M059J (cell line): ENCODE data around the gene TAPBPL. TPM values are rescaled to one million over a fixed set of nuclear protein-coding genes. Genes with fewer than 3 reads are reported as not detected.
"Not testable (repeated sequence)": the region's sequence is repeated elsewhere in the genome, so short reads cannot be mapped to it uniquely, and the experiment has no call there.

Experiments used
- DNase-seq: peaks from one replicate; pipeline ENCODE4 v3.0.0-alpha.2; 2012; ENCODE audit warnings: low read depth
- total RNA-seq: library from RNA; depleted of rRNA; stranded (reverse); fragments of >200 nt; shearing (Covaris generic); gene quantifications from 2 replicates; pipeline ENCODE4 v1.2.3, GENCODE V29; 2014; rRNA removed

Gene TAPBPL
- total RNA-seq, 1 experiment from 2014 or later = 12.1 TPM

GRCh38 chr12:6490673-6491072 is 38.8 kb downstream of the TAPBPL start:
- DNase-seq = not testable (repeated sequence)

DNA sequence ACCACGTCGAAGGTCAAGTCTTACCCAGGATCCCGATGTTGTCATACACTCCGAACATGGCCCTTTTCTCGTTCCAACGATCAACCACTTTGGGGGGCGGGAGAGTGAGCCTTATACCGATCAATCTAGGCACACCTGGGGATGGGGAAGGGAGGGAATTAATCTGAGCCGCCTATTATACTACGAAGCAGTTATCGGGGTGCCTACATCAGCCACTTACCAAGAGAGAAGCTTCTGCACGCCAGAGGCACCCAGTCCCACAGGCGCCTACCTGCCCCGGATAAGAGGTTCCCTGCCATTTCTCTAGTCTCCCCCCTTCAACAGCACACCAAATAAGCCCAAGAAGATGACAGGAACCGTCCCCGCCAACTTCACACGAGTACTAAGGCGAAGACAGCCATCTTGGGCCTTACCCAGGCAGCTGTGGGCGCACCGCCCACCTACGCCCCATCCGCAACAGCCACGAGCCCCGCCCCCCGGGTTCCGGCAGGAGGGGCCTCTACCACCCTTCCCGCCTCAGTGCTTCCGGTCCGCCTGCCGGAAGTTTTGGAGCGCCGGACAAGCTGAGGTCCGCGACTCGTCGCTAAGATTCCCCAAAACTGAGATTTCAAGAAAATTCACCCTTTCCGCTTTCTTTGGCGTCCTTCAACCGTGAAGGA is 41.1 kb downstream of the TAPBPL start, which contains the start of gene MRPL51:
Gene MRPL51 (minus strand): TSS at position 425 of the 659 bp plus-strand sequence. CDS start 126 bp downstream, at position 299.
- peak; percentile 93 for DNase-seq

GRCh38 chr12:6493497-6494257 is 41.8 kb downstream of the TAPBPL start, which contains the start of gene NCAPD2:
Gene NCAPD2 (plus strand): TSS chr12:6494102. CDS start chr12:6495099, 997 bp downstream.
- DNase-seq = peak; percentile 96

- DNase-seq = no peak
Observed at GRCh38 chr12:6494258-6494743, 42.5 kb downstream of the TAPBPL start.

DNA sequence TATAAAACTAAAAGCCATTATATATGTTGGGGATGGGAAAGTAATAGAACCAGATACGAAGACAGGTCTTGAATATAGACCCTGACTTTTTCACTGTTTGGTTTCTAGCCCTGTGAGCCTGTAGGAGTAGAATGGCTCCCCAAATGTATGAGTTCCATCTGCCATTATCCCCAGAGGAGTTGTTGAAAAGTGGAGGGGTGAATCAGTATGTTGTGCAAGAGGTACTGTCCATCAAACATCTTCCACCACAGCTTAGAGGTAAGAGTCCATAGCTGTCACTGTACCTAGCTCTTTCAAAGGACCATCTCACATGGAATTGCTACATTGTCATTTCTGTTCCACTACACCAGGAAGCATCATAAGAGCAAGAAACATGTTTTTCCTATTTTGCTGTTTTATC is 43.1 kb downstream of the TAPBPL start:
- DNase-seq = peak; percentile 10

GRCh38 chr12:6497291-6497690 is 45.4 kb downstream of the TAPBPL start:
- DNase-seq = not testable (repeated sequence)

- no peak for DNase-seq
Observed at GRCh38 chr12:6500466-6500865, 48.6 kb downstream of the TAPBPL start.

DNA sequence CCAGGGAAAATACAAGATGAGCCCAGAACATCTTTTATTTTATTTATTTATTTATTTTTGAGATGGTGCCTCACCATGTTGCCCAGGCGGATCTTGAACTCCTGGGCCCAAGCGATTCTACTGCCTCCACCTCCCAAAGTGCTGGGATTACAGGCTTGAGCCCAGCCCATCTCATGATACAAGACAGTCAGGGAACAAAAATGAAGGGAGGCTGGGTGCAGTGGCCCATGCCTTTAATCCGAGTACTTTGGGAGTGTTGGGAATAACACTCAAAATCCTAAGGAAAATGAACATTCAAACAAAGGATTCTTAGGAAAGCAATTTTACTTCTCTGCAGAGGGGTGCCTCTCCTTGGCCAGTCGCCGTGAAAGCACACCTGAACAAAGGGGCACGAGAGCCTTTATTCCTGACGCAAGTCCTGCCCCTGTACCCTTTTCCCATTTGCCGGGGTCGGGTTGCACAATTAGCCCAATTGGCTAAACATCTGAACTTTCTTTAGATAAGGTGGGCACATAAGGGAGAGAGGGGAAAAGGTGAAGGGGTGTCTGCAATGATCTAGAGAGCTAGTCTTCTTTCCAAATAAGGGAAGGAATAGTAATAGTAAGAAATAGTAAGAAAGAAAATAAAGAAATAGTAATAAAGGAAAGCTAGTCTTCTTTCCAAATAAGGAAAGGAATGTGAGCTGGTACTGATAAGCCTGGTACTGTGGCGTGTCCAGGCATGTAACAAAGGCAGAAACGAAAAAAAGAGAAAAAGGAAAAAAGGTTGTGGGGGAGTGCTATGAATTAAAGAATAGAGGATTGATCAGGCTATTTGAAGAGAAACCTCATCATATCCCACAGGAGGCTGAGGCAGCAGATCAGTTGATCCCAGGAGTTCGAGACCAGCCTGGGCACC is 55.5 kb downstream of the TAPBPL start:
- DNase-seq = no peak

DNA sequence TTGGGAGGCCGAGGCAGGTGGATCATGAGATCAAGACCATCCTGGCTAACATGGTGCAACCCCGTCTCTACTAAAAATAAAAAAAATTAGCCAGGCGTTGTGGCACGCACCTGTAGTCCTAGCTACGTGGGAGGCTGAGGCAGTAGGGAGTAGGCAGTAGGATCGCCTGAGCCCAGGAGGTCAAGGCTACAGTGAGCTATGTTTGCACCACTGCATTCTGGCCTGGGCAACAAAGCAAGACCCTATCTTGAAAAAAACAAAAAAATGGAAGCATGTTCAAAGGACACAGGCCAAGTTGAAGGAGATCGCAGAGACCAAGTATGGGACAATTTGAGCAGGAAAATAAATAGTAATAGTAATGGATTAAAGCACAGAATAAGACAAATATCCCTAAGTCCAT is 56.2 kb downstream of the TAPBPL start:
- no peak for DNase-seq

Other genes with a start within 250 kb of the TAPBPL start
- 0.05 TPM in 1 of 2 replicates, not detected in the other for gene PLEKHG6, start 141.4 kb upstream of the TAPBPL start, total RNA-seq
- gene TNFRSF1A, start 110.0 kb upstream of the TAPBPL start, total RNA-seq = 180 and 233 TPM in 2 replicates
- 1.5 and 4.5 TPM in 2 replicates for gene SCNN1A, start 76.5 kb upstream of the TAPBPL start, total RNA-seq
- gene LTBR, start 67.9 kb upstream of the TAPBPL start, total RNA-seq = 0.34 and 0.49 TPM in 2 replicates
- not detected in 2 replicates for gene CD27, start 7.1 kb upstream of the TAPBPL start, total RNA-seq
- gene VAMP1, start 18.6 kb downstream of the TAPBPL start, total RNA-seq = 0.96 and 2.6 TPM in 2 replicates
- 141 and 159 TPM in 2 replicates for gene MRPL51, start 41.2 kb downstream of the TAPBPL start, total RNA-seq
- gene NCAPD2, start 42.1 kb downstream of the TAPBPL start, total RNA-seq = 61.8 and 117 TPM in 2 replicates
- 6,702 and 8,157 TPM in 2 replicates for gene GAPDH, start 82.5 kb downstream of the TAPBPL start, total RNA-seq
- 5.4 and 13.4 TPM in 2 replicates for gene IFFO1, start 104.0 kb downstream of the TAPBPL start, total RNA-seq
- 29.8 and 47.0 TPM in 2 replicates for gene NOP2, start 116.2 kb downstream of the TAPBPL start, total RNA-seq
- 131 and 207 TPM in 2 replicates for gene CHD4, start 155.3 kb downstream of the TAPBPL start, total RNA-seq
- gene LPAR5, start 183.9 kb downstream of the TAPBPL start, total RNA-seq = 0.27 TPM in 1 of 2 replicates, not detected in the other
- not detected in 2 replicates for gene ACRBP, start 195.4 kb downstream of the TAPBPL start, total RNA-seq
- 19.3 and 37.8 TPM in 2 replicates for gene ING4, start 211.1 kb downstream of the TAPBPL start, total RNA-seq
- 18.1 and 25.0 TPM in 2 replicates for gene ZNF384, start 237.3 kb downstream of the TAPBPL start, total RNA-seq
- 0.12 TPM in 1 of 2 replicates, not detected in the other for gene PIANP, start 248.8 kb downstream of the TAPBPL start, total RNA-seq